OCI-M2 (cell line): ENCODE measurements around the gene ZYG11A.

Source experiments
- DNase-seq: peaks from one replicate; lab custom pipeline; 2025; ENCODE audit not compliant: unreplicated experiment; lab: John Stamatoyannopoulos, UW

ZYG11A gene

GRCh38 chr1:52917156-52917555 is 74.6 kb downstream of the ZYG11A start:
- DNase-seq, result no peak

GRCh38 chr1:52917581-52917980 is 75.0 kb downstream of the ZYG11A start:
- no peak for DNase-seq

GRCh38 chr1:52918201-52918600 is 75.6 kb downstream of the ZYG11A start:
- DNase-seq, result no peak

- no peak for DNase-seq
Measured at GRCh38 chr1:52919051-52919722, 76.6 kb downstream of the ZYG11A start.

- no peak for DNase-seq
Measured at GRCh38 chr1:52919723-52920483, 77.3 kb downstream of the ZYG11A start.

- DNase-seq, result no peak
Measured at GRCh38 chr1:52920791-52921291, 78.3 kb downstream of the ZYG11A start.

GRCh38 chr1:52925571-52926005 is 83.0 kb downstream of the ZYG11A start:
- no peak for DNase-seq

GRCh38 chr1:52926864-52927211 is 84.3 kb downstream of the ZYG11A start:
- DNase-seq, result no peak

GRCh38 chr1:52927212-52928014 is 84.9 kb downstream of the ZYG11A start, which contains the start of gene SCP2:
Gene SCP2, plus strand, starts transcription at chr1:52927276. Its CDS starts 121 bp downstream, at chr1:52927397.
- DNase-seq, result no peak

GRCh38 chr1:52928015-52928404 is 85.5 kb downstream of the ZYG11A start:
- DNase-seq, result no peak

GRCh38 chr1:52929019-52929418 is 86.5 kb downstream of the ZYG11A start:
- no peak for DNase-seq

GRCh38 chr1:52937433-52938182 is 95.0 kb downstream of the ZYG11A start:
- DNase-seq, result no peak

GRCh38 chr1:52938183-52938451 is 95.6 kb downstream of the ZYG11A start:
- DNase-seq, result no peak

- no peak for DNase-seq
Measured at GRCh38 chr1:52943876-52944416, 101.4 kb downstream of the ZYG11A start.

GRCh38 chr1:52944566-52944965 is 102.0 kb downstream of the ZYG11A start:
- DNase-seq, result no peak
